ACC112 (cell line): ENCODE measurements around the gene SLC34A2.

Source experiments
- H2AFZ ChIP-seq: fragments of 200-600 bp; sonication (generic); one replicate; pipeline ENCODE4 v1.6.0; 2017; ENCODE audit warnings: antibody characterized with exemption, low read length; ENCODE audit not compliant: unreplicated experiment
- H3K27ac ChIP-seq: fragments of 200-600 bp; sonication (generic); 2 replicates; pipeline ENCODE4 v1.5.1; 2014; ENCODE audit warnings: low read depth, mild to moderate bottlenecking, antibody characterized with exemption, low read length, moderate library complexity
- H3K27me3 ChIP-seq: fragments of 200-600 bp; sonication (generic); 2 replicates; pipeline ENCODE4 v1.6.1; 2014; ENCODE audit warnings: mild to moderate bottlenecking, antibody characterized with exemption, low read length, moderate library complexity, mixed read lengths; ENCODE audit not compliant: insufficient read depth
- H3K36me3 ChIP-seq: fragments of 200-600 bp; sonication (generic); 2 replicates; pipeline ENCODE4 v1.6.1; 2016; ENCODE audit warnings: mild to moderate bottlenecking, antibody characterized with exemption, low read length, moderate library complexity, mixed read lengths; ENCODE audit not compliant: insufficient read depth
- H3K4me1 ChIP-seq: fragments of 200-600 bp; sonication (generic); one replicate; pipeline ENCODE4 v1.6.1; 2016; ENCODE audit warnings: low read length, mixed read lengths; ENCODE audit not compliant: insufficient read depth, unreplicated experiment, control insufficient read depth
- H3K4me3 ChIP-seq: fragments of 200-600 bp; sonication (generic); 2 replicates; pipeline ENCODE4 v1.5.1; 2014; ENCODE audit warnings: mild to moderate bottlenecking, low read depth, low read length
- H3K79me2 ChIP-seq: fragments of 200-600 bp; sonication (generic); one replicate; pipeline ENCODE4 v1.6.0; 2016; ENCODE audit warnings: low read length; ENCODE audit not compliant: control insufficient read depth, unreplicated experiment, insufficient read depth

The SLC34A2 gene

DNA sequence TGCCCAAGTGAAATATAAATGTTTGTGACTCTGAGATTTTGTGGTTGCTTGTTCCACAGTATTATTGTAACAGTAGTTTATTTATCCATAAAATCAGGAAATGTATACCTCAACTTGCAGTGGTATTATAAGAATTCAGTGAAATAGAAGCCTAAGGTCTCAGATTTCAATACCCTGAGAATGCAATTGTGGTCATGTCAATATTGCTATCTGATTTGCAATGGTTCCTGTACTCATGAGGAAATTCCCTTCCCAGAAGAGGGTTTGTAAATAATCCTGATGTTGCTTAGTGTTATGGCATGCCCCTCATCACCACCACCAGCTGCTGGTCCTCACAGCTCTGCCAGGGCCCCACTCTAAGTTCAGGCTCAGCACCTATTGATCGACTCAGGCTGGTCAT lies 67.8 kb downstream of the SLC34A2 start:
- no peaks in the 10 kb centered on the region for H3K36me3 ChIP-seq
- H3K4me1 ChIP-seq = no peaks in the 10 kb centered on the region
- H3K79me2 ChIP-seq = no peaks in the 10 kb centered on the region
- H3K4me3 ChIP-seq = no peak overlapping the region
- no peak overlapping the region for H2AFZ ChIP-seq
- no peak overlapping the region for H3K27ac ChIP-seq
- peaks cover 6% of the 10 kb centered on the region; the same call in 1 of the 2 replicates for H3K27me3 ChIP-seq

DNA sequence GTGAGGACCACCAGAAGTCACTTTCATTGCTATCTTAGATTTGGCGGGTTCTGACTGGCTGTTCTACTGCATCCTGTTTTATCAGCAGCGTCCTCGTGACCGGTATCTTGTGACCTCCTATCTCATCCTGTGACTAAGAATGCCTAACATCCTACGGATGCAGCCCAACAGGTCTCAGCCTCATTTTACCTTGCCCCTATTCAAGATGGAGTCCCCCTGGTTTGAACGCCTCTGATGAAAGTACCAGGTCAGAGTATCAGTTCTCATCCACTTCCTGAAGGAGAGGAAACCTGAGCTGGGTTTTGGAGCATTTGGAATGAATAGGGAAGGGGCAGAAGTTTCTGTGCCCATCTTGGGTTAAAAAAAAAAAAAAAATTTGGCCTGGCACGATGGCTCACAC lies 70.2 kb downstream of the SLC34A2 start:
- Histone ChIP-seq H3K36me3 (no peaks in the 10 kb centered on the region), H3K4me1 (no peaks in the 10 kb centered on the region), H3K79me2 (no peaks in the 10 kb centered on the region), H3K4me3 (no peak overlapping the region), H3K27ac (no peak overlapping the region), H2AFZ (no peak overlapping the region), H3K27me3 (peaks cover 6% of the 10 kb centered on the region; the same call in 1 of the 2 replicates)

DNA sequence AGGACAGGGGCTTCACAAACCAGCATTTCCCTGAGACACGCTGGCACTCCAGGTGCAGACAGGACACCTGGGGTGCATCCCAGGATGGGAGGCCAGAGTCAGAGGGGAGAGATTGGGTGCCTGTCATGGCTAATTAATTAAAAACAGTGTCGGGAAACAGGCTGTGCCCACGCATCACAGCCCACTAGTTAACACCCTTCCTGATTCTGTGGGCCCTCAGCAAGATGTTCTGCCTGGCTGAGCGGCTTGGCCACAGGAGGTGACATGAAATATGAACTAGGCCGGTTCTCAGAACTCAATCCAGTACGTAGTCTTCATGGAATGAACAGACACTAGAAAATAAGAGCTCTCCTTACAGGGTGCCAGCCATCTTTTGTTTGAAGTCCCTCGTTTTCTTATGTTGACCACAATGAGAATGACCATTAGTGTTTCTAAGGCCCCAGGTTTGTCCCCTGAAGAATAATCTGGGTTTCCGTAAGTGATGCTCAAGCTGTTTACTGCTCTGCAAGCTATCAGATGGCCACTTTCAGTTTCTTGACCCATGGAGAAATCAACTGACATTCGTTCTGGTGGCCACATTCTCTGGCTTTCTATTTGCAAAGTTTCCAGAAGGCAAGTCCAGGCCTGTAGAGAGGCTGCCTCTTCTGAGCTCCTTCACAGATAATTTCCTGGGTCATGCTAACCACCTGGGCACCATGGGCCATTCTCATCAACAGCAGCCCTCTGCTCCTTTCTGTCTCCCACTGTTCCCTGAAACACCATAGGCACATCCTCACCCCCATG lies 72.3 kb downstream of the SLC34A2 start:
- H3K27me3 ChIP-seq = no peaks in the 10 kb centered on the region
- H3K4me1 ChIP-seq = no peaks in the 10 kb centered on the region
- no peaks in the 10 kb centered on the region for H3K79me2 ChIP-seq
- H3K36me3 ChIP-seq = no peaks in the 10 kb centered on the region
- no peak overlapping the region for H3K4me3 ChIP-seq
- H3K27ac ChIP-seq = no peak overlapping the region
- H2AFZ ChIP-seq = no peak overlapping the region
